Bronchial epithelial cell (primary cell): ENCODE data around the gene FHIT. TPM values are rescaled to one million over a fixed set of nuclear protein-coding genes. Genes with fewer than 3 reads are reported as not detected.

Experiments
- DNase-seq: peaks from one replicate; pipeline ENCODE4 v3.0.0-alpha.2; 2010; ENCODE audit warnings: low read depth
- FAIRE-seq: peaks from 2 replicates; lab custom pipeline; 2011; peaks lifted over from hg19 to GRCh38; lab: Jason Lieb, UNC
- H3K27me3 ChIP-seq: 2 replicates; pipeline ENCODE4 v1.5.1; 2011; ENCODE audit warnings: low read length; ENCODE audit not compliant: control insufficient read depth, insufficient read depth
- H3K36me3 ChIP-seq: 2 replicates; pipeline ENCODE4 v1.5.1; 2011; ENCODE audit warnings: low read length; ENCODE audit not compliant: control insufficient read depth, insufficient read depth
- H3K4me3 ChIP-seq: 2 replicates; pipeline ENCODE4 v1.5.1; 2011; ENCODE audit warnings: mild to moderate bottlenecking, low read depth, low read length, control low read depth
- total RNA-seq: library from RNA; depleted of rRNA; stranded (reverse); fragments of >200 nt; gene quantifications from 2 replicates; pipeline ENCODE4 v1.2.1, GENCODE V29; 2014
- TF ChIP-seq, protein P1 (sequence below): IDR thresholded peaks from 2 replicates; pipeline ENCODE4 v1.5.1; 2011; ENCODE audit warnings: mild to moderate bottlenecking, moderate library complexity, low read length, control low read depth, inconsistent platforms; ENCODE audit not compliant: insufficient read depth, severe bottlenecking

FHIT gene
- total RNA-seq, 1 donor from 2014 or later: 1.6 TPM

- Histone ChIP-seq H3K27me3 (no peaks in the 10 kb centered on the region), H3K36me3 (no peaks in the 10 kb centered on the region), H3K4me3 (no peak overlapping the region)
- TF ChIP-seq, protein P1, sequence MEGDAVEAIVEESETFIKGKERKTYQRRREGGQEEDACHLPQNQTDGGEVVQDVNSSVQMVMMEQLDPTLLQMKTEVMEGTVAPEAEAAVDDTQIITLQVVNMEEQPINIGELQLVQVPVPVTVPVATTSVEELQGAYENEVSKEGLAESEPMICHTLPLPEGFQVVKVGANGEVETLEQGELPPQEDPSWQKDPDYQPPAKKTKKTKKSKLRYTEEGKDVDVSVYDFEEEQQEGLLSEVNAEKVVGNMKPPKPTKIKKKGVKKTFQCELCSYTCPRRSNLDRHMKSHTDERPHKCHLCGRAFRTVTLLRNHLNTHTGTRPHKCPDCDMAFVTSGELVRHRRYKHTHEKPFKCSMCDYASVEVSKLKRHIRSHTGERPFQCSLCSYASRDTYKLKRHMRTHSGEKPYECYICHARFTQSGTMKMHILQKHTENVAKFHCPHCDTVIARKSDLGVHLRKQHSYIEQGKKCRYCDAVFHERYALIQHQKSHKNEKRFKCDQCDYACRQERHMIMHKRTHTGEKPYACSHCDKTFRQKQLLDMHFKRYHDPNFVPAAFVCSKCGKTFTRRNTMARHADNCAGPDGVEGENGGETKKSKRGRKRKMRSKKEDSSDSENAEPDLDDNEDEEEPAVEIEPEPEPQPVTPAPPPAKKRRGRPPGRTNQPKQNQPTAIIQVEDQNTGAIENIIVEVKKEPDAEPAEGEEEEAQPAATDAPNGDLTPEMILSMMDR: no peak
- FAIRE-seq (no peak), DNase-seq (no peak)
Measured at GRCh38 chr3:59865351-59865750, 1385.9 kb downstream of the FHIT start.

DNA sequence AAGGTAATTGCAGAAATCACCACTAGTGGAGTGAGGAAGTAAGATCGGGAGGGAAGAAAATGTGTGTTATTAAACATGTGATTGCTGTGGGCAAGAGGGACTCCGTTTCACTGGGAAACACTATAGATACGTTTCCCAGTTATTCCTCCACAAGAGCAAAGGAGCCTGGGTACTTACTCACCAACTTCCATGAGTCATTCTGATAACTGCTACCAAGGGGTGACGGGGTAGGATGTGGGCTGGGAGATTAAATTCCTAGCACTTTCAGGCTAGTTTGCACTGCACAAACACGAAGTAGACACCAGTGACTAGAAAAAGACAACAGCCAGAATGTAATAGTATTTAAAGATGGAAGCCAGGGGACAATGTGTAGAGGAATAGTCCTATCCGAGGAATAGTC is 1388.6 kb downstream of the FHIT start:
- FAIRE-seq (peak; percentile 64), DNase-seq (peak; percentile 89)
- TF ChIP-seq, protein P1: no peak
- H3K36me3 ChIP-seq: no peaks in the 10 kb centered on the region
- no peaks in the 10 kb centered on the region for H3K27me3 ChIP-seq
- no peak overlapping the region for H3K4me3 ChIP-seq

GRCh38 chr3:59857589-59858346 is 1393.5 kb downstream of the FHIT start:
- H3K36me3 ChIP-seq: no peaks in the 10 kb centered on the region
- peak; percentile 72 for DNase-seq
- H3K27me3 ChIP-seq: no peaks in the 10 kb centered on the region
- TF ChIP-seq, protein P1: peak; percentile 95
- no peak for FAIRE-seq
- H3K4me3 ChIP-seq: no peak overlapping the region

- H3K4me3 ChIP-seq: no peak overlapping the region
- FAIRE-seq (no peak), DNase-seq (no peak)
- H3K36me3 ChIP-seq: no peaks in the 10 kb centered on the region
- no peaks in the 10 kb centered on the region for H3K27me3 ChIP-seq
- TF ChIP-seq, protein P1: no peak
Measured at GRCh38 chr3:59856934-59857460, 1394.3 kb downstream of the FHIT start.

- TF ChIP-seq, protein P1: no peak
- DNase-seq (no peak), FAIRE-seq (no peak)
- Histone ChIP-seq H3K4me3 (no peak overlapping the region), H3K36me3 (no peaks in the 10 kb centered on the region), H3K27me3 (no peaks in the 10 kb centered on the region)
Measured at GRCh38 chr3:59854061-59854709, 1397.1 kb downstream of the FHIT start.
